GM18507 (cell line): Measurements from ENCODE around the gene ZNF263.
"Not testable (repeated sequence)": the region's sequence is repeated elsewhere in the genome, so short reads cannot be mapped to it uniquely, and the experiment has no call there.

Experiments used
- DNase-seq: peaks from one replicate; pipeline ENCODE4 v3.0.0; 2011; ENCODE audit warnings: low read depth; ENCODE audit not compliant: insufficient read length; ENCODE audit errors: extremely low spot score
- FAIRE-seq: peaks from 2 replicates; lab custom pipeline; 2011; peaks lifted over from hg19 to GRCh38; lab: Jason Lieb, UNC

The ZNF263 gene

DNA sequence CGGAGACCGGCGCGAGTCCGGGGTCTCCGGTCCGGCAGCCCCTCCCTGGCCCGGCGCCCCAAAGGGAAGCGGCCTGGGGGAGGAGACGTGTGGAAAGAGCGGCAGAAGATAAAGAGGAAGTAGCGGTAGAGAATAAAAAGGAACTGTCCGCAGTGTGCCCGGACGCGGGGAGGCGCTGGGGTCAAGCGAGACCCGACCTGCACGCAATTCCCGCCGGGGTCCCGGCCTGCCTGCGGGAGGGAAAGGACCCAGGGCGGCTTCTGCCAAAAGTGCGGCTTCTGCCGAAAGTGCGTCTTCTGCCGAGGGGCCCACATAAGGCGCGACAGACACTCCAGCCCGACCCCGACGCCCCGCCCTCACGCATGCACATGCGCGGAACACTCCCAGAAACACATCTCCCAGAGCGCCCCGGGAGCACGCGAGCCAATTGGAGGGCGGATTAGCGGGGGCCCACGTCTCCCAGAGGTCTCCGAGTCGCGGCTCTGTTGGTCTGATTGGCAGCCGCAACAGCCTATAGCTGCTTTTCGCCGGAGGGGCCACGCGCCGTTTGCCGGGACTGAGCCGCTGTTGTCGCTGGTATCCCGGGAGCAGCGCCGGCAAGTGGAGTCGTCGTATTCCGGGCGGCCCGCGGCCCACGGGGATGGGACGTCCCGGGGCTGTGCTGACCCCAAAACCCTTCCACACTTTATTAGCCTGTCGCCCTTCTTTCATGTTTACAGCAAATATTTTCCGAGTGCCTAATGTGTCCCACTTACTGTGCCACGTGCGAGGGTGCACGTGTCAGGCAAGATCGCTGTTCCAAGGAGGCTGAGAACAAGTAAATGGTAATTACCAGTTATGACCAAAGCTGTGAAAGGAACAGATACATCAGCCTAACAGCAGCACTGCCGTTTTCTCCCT, 18.9 kb upstream of the ZNF263 start:
- DNase-seq (peak; percentile 93), FAIRE-seq (peak; percentile 89)

DNA sequence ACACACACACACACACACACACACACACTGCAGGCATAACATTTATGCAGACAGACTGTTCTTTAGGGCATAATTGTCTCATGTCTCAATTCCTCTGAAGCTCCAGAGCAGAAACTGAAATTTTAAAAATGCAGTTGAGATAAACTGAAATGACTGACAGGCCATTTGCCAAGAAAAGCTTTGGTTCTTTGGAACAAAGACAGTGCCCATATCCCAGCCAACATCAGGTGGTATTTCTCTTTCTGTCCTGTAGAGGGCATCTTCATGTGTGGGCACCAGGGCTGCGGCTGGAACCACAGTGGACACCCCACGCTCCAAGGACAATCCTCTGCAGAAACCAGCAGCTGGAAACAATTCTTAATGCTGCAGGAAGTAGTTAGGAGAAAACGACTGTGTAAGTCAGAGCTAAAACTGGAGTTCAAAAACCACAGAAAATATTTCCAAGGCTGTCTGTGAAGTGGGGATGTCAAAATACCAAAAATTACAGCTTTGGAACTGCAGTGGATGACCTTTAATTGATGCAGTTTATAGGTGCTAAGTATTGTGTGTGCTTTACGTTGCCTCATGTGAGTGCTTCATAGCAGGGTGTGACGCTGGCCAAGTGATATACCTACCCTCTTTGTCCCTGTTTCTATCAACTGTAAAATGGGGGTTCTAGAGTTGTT, 16.3 kb upstream of the ZNF263 start:
- FAIRE-seq (no peak), DNase-seq (no peak)

DNA sequence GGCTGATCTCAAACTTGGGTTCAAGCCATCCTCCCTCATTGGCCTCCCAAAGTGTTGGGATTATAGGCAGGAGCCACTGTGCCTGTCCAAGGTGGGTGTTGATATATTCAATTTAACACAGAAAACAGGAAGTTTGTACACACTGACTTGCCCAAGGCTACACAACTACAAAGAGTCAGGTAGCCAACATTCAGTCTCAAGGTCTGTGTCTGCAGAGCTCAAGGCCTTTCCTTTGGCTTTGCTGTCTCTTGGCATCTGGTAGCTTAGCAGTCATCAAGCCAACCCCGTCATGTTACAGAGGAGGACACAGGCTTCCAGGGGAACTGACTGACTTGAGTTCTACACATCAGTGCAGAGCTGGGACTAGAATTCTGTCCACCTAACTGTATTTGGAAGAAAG, 15.0 kb upstream of the ZNF263 start:
- DNase-seq, result no peak
- FAIRE-seq, result no peak

DNA sequence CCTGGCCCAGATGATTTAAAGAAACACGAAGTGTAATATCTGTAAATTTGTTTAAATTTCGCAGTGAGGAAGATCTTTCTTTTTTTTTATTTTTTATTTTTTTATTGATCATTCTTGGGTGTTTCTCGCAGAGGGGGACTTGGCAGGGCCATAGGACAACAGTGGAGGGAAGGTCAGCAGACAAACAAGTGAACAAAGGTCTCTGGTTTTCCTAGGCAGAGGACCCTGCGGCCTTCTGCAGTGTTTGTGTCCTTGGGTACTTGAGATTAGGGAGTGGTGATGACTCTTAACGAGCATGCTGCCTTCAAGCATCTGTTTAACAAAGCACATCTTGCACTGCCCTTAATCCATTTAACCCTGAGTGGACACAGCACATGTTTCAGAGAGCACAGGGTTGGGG, 12.6 kb upstream of the ZNF263 start:
- FAIRE-seq, DNase-seq: not testable (repeated sequence)

DNA sequence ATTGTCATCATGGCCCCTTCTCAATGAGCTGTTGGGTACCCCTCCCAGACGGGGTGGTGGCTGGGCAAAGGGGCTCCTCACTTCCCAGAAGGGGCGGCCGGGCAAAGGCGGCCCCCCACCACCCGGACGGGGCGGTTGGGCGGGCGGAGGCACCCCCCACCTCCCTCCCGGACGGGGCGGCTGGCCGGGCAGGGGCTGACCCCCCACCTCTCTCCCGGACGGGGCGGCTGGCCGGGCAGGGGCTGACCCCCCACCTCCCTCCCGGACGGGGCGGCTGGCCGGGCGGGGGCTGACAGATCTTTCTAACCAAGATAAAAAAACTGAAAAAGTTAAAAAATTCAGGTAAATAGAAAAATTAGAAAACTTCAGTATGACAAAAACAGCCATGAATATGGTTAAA, 12.0 kb upstream of the ZNF263 start:
- not testable (repeated sequence) for DNase-seq, FAIRE-seq

DNA sequence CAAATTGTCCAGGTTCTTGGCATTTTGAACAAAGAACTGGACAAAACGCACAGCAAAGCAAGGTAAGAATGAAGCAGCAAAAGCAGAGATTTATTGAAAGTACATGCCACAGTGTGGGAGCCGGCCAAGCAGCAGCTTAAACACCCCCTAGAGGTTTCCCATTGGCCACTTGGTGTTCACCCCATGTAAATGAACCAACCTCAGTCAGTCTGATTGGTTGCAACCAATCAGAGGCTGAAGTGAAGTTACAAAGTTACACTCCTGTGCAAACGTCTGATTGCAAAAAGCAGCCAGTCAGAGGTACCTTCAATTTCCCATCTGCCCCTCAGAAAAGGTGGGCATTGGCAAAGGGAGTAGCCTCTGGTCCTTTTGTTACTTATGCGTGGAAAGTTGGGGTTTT, 8.8 kb upstream of the ZNF263 start:
- FAIRE-seq (no peak), DNase-seq (no peak)

DNA sequence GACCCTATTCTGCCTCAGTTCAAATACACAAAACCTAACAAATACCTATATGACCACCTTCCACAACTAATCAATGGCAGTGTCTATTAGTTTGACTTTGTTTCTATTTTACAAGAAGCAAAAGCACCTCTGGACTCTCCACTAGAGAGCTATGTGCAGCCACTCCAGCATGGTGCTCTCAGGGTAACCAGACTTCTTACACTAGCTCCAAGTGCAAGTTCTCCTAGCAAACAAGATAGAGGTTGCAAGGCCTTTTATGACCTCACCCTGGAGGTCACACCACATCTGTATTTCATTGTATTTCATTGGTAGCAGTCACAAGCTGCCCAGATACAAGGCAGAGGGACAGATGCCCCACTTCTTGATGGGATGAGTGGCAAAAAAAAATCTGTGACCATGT, 8.3 kb upstream of the ZNF263 start:
- FAIRE-seq (no peak), DNase-seq (no peak)

DNA sequence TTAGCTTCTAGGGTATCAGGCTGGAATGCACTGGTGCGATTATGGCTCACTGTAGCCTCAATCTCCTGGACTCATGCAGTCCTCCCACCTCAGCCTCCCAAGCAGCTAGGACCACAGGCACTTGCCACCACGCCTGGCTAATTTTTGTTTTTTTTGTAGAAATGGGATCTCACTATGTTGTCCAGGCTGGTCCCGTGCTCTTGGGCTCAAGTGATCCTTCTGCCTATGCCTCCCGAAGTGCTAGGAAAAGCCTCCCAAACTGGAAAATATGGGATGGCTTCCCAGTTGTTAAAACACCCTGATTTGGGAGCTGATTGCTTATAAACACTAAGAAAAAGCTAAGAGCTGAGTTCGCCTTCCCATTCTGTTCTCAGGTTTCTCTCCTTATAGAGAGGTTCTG, 6.6 kb upstream of the ZNF263 start:
- no peak for DNase-seq
- FAIRE-seq, result no peak

DNA sequence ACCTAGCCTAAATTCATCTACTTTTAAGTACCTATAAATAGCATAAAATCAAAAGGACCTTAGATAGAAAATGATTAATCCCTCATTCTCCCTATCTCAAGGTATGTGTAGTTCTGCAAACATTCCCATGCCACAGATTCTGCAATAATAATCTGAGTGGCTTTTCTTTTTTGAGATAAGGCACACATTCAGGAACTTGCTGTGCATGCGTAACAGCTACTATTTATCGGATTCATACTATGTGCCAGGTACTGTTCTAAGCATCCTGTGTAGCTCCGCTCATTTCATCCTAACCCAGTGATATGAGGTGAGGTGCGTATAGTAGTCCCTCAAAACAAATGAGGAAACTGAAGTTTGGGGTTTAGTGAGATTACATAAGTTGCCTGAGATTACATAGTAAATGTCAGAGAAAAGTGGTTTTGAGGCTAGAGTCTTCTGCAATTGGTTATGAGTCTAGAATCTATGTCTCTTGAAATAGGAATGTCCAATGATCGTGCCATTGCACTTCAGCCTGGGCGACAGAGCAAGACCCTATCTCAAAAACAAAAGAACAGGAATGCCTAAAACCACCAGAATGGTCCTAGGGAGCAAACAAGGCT, 2.0 kb upstream of the ZNF263 start:
- FAIRE-seq (no peak), DNase-seq (no peak)

DNA sequence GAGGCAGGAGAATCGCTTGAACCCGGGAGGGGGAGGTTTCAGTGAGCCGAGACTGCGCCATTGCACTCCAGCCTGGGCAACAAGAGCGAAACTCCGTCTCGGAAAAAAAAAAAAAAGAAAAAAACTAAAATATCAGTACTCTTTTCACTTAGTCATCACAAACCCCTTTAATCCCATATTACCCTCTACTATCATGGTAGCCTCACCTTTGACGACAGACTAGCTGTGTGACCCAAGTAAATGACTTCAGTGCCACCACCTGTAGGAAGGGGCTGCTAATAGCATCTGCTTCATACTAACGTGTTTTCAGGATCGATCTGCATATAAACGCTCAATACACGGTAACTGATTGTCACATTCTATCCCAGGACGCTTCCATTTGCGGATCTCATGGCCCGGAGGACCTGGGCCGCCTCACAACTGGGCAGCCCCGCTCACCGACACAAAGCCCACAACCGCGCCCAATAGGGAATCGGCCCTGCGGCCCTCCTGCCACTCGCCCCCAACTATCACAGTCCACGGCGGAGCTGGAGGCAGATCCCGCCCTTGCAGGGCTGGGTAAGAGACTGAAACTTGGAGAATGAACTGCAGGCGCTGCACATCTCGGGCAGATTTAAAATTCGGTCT, 1.1 kb upstream of the ZNF263 start:
- DNase-seq, result no peak

DNA sequence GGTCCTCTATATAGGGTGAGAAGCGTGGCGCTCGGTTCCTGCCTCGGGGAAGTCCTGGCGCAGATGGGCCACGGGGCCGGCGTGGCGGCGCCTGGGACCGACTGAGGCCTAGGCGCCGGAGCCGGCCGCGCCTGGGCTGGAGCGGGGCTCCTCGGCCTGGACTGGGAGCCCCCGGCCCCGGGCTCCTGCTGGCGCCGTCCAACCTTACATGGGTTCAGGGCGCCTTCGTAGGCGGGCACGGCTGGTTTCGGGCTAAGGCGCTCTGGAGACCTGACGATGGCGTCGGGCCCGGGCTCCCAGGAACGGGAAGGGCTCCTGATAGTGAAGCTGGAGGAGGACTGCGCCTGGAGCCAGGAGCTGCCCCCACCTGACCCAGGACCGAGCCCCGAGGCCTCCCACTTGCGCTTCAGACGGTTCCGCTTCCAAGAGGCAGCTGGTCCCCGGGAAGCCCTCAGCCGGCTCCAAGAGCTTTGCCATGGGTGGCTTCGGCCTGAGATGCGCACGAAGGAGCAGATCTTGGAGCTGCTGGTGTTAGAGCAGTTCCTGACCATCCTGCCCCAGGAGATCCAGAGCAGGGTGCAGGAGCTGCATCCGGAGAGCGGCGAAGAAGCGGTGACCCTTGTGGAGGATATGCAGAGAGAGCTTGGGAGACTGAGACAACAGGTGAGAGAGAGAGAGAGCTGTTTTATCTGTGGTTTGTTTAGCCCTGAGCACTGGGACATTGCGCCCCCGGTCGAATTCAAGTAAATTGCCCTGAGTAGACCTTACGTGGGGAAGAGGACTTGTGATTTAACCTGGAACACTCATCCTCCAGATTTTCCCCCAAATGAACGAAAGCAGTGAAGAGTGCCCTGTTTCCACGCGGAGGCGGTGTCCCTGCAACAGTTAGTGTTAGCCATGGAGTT, 504 bp downstream of the ZNF263 start:
- no peak for DNase-seq
- no peak for FAIRE-seq

More for the DNA sequence above, 1.1 kb upstream of the ZNF263 start:
- FAIRE-seq, result no peak

DNA sequence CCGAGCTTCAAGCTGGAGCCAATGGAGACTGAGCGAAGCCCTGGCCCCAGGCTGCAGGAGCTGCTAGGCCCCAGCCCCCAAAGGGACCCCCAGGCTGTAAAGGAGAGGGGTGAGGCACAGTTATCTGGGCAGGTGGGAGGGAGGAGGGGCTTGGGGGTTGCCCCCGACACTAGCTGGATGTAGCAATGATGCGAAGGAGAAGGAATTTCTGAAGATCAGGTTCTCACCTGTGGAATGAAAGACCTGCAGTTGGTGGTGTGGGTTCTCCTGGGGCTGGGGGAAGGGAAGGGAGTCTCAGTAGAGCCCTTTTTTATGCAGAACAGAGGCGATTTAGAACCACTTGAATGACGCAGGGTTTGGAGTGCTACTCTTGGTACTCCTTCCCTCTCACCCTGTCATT, 1.8 kb downstream of the ZNF263 start:
- FAIRE-seq (no peak), DNase-seq (no peak)

DNA sequence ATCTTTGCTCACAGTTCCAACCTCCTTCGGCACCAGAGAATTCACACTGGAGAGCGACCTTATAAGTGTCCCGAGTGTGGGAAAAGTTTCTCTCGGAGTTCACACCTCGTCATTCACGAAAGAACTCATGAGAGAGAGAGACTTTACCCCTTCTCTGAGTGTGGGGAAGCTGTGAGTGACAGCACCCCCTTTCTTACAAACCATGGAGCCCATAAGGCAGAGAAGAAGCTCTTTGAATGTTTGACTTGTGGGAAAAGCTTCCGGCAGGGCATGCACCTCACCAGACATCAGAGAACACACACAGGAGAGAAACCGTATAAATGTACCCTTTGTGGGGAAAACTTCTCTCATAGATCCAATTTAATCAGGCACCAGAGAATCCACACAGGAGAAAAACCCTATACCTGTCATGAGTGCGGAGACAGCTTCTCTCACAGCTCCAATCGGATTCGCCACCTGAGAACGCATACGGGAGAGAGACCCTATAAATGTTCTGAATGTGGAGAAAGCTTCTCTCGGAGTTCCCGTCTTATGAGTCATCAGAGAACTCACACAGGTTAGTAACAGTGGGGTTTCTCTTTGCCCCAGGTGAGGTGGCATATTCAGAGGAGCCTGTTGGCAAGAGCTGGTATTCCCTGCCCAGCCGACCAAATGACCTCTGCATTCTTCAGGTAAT, 6.8 kb downstream of the ZNF263 start:
- FAIRE-seq (no peak), DNase-seq (no peak)

DNA sequence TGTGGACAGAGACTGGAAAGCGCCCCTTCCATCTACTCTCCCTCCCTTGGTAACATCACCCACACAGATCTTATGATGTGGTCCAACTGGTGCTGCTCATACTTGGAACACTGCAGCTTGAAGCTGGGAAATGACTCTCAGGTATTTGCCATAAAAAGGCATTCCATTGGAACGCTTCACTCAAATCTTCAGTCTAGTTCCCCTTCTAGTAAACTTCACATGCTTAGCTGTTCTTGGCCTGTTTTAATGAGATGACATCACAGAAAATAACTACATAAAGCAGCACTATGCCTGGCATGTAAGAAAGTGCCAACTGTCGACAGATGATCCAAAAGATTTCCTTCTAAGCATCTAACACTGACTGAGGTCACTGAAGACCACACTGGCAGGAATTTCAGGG, 9.3 kb downstream of the ZNF263 start:
- DNase-seq (no peak), FAIRE-seq (no peak)

DNA sequence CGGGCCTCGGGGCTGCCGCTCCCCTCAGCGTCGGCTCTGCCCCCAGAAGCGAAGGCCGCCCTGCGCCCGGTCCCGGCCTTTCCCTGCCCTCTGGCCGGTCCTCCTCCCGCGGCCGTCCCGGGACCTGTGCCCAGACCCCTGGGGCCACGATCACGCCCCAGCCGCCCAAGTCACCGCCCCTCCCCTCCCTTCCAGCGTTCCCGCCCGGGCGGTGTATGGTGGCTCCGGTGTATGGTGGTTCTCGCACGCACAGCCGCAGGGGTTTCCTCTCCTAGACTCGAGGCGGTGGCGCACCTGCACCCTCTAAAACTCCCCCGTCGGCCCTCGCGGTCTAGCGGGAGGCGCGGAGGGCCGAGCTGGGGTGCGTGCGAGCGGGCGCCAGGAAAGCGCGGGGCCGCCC, 11.9 kb downstream of the ZNF263 start:
- DNase-seq (no peak), FAIRE-seq (no peak)

DNA sequence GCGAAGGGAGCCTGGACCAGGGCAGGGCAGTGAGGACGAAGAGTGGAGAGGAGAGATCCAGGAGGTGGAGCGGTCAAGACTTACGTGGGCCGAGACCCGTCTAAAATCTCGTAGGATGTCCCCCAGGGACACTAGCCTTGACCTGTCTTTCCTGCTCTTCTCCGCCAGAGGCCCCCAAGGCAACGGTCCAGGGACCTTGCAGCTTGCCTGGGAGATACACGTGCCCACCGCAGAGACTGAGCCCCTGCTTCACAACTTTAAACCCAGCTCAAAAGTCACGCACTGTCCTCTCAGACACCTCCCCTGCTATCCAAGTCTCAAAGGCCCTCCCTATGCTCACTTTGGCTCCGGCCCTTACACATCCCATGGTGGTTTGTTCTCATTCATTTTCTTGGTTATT, 12.5 kb downstream of the ZNF263 start:
- no peak for DNase-seq
- FAIRE-seq, result no peak

DNA sequence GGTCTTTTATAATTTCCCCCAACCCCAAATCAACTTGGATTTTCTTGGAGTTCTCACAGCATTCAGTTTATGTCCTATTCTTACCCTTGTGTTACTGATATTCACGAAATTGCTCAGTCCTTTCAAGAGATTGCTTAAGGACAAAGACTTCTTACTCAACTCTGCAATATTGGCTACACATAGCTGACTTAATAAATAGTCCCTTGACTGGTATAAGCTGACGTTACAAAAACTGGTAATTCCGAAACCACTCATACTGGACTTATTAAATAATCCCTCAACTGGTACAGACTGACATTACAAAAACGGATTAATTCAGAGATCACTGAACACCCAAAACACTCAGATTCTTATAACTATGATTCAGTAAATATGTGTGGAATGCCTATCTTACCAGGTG, 21.1 kb downstream of the ZNF263 start:
- FAIRE-seq (no peak), DNase-seq (no peak)

DNA sequence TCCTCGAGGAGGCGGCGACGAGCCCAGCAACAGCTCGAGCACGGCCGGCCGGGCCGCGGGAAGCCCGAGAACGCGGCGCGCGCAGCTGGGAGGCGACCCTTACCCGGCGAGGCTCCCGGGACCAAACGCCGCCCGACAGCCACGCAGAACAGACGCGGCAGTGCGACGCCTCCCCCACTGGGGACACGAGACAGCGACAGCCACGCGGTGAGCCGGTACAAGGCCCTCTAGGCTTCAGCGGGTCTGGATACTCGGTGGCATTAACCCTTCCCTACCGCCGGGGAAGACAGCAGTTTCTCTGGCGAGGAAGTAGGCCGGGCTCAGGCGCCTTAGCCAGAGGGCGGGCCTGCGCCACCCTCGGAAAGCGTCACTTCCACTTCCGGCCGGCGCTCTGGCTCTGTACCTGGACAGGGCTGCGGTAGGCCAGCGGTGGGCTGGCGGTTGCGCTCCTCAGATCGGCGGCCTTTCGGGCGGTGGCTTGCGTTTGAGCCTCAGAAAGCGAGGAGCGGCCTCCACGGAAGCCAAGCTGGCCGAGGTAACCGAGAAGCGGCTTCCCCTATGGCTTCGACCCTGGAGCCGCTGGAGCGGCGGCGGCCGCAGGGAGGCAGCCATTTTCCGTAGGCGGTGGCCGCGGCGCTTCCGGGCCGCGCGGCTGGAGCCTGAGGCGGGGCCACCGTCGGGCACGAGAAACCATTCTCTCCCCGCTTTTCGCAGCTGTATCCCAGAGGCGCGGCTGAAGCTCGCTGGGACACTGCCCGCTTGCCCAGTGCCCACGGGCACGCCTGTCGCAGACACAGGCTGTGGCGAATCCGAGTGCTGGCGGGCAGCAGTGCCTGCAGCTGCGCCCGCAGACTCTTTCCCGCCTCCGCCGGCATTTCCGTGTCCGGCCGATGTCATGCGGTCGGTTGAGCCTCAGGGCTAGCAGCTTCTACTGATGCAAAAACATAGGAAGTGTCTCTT, 22.1 kb downstream of the ZNF263 start, which contains the start of the genes TIGD7 and ZNF75A:
Gene TIGD7 (minus strand): TSS at position 322 of the 960 bp plus-strand sequence. CDS start 4,816 bp downstream, outside the sequence.
Gene ZNF75A (plus strand): TSS at position 389 of the 960 bp plus-strand sequence. CDS start 2,932 bp downstream, outside the sequence.
- DNase-seq, result peak; percentile 66
- peak; percentile 90 for FAIRE-seq
